Measurements from ENCODE around the gene CXCL13. TPM values are rescaled to one million over a fixed set of nuclear protein-coding genes. Genes with fewer than 3 reads are reported as not detected.

Gene CXCL13
- total and polyA plus RNA-seq, 2 experiments from 2014 or later = not detected

DNA sequence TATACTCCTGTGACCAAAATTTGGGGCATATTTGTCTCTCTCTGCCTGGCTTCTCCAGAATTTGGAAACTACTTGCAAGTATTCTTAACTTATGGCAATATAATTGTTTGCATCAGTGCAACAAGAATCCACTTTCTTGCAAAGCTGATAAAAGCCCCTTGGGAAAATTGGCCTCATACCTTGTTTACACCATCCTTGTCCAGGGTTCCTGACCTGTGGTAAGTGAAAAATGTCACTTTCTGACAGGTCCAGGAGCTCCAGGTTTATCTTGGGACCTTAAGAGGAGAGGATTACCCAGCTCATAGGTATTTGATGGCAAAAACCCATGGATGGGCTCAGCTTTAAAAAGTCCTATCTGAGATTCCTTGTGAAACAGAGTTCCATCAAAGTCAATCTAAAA is 29.3 kb upstream of the CXCL13 start:
- H3K27me3 ChIP-seq = no peaks in the 10 kb centered on the region
- no peaks in the 10 kb centered on the region for H3K9me3 ChIP-seq (ENCODE audit: low read depth)
- no peak overlapping the region for H3K4me3 ChIP-seq
- TF ChIP-seq, protein P1, sequence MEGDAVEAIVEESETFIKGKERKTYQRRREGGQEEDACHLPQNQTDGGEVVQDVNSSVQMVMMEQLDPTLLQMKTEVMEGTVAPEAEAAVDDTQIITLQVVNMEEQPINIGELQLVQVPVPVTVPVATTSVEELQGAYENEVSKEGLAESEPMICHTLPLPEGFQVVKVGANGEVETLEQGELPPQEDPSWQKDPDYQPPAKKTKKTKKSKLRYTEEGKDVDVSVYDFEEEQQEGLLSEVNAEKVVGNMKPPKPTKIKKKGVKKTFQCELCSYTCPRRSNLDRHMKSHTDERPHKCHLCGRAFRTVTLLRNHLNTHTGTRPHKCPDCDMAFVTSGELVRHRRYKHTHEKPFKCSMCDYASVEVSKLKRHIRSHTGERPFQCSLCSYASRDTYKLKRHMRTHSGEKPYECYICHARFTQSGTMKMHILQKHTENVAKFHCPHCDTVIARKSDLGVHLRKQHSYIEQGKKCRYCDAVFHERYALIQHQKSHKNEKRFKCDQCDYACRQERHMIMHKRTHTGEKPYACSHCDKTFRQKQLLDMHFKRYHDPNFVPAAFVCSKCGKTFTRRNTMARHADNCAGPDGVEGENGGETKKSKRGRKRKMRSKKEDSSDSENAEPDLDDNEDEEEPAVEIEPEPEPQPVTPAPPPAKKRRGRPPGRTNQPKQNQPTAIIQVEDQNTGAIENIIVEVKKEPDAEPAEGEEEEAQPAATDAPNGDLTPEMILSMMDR (IDR thresholded peaks at IDR 0.05; ENCODE audit: low read depth, low read length) = no peak
- H3K27ac ChIP-seq = no peak overlapping the region
- no peaks in the 10 kb centered on the region for H3K4me1 ChIP-seq (ENCODE audit: low read depth)
- DNase-seq (ENCODE audit: low read depth in 1 of 2, low spot score in 1 of 2) = no peak
- no peaks in the 10 kb centered on the region for H3K36me3 ChIP-seq

DNA sequence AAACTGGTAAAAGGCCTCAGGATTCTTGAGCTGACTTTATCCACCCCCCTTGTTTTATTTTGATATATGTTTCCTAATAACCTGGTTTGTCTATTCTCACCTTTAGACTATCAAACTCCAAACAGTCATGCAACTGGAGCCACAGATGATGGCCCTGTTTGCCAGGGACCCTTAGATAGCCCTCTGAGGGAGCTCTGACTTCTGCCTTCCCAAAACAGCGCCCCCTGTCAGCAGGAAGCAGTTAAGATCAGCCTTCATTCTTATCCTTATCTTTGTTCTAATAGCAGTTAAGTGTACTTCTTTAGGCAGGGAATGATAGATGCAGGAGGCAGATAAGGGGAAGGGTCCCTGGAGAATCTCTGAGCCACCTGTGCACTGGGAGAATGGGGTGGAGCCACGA is 27.5 kb upstream of the CXCL13 start:
- H3K4me3 ChIP-seq = no peak overlapping the region
- H3K27ac ChIP-seq = no peak overlapping the region
- no peaks in the 10 kb centered on the region for H3K36me3 ChIP-seq
- DNase-seq (ENCODE audit: low read depth in 1 of 2, low spot score in 1 of 2) = no peak
- no peaks in the 10 kb centered on the region for H3K27me3 ChIP-seq
- TF ChIP-seq, protein P1 (IDR thresholded peaks at IDR 0.05; ENCODE audit: low read depth, low read length) = peak; percentile 22
- no peaks in the 10 kb centered on the region for H3K9me3 ChIP-seq (ENCODE audit: low read depth)
- no peaks in the 10 kb centered on the region for H3K4me1 ChIP-seq (ENCODE audit: low read depth)

DNA sequence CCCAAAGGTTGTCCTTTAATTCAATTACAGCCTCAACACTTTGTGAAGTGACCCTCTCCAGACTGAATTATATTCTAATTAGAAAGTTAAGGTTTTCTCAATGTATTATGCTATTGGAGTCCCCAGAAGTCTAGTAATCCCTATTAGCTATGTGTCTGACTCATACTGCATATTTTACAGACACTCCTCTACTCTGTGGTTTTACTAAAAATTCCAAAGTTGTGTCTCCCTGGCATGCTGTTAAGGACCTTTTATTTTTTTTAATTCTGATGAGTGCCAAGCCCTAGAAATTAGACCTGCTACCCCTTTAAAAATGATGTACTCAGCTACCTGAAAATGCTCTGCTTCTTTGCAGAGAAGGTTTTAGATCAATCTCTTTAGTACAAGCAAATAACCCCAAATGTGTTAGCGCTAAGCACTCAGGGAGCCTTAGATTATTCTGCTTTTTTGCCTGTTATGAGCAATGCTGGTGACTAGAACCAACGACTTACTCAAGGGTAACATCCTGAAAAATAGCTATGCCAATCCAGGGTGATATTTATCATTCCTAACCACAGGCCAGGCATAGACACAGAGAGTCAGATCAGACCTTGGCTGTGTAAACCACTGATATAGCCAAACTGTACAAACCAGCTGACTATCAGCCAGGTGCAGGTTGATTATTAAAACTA is 26.1 kb upstream of the CXCL13 start:
- TF ChIP-seq, protein P1 (IDR thresholded peaks at IDR 0.05; ENCODE audit: low read depth, low read length) = no peak
- no peaks in the 10 kb centered on the region for H3K9me3 ChIP-seq (ENCODE audit: low read depth)
- H3K4me3 ChIP-seq = no peak overlapping the region
- peak in 1 of 2 donors; percentile 88 for DNase-seq (ENCODE audit: low read depth in 1 of 2, low spot score in 1 of 2)
- H3K27ac ChIP-seq = no peak overlapping the region
- no peaks in the 10 kb centered on the region for H3K4me1 ChIP-seq (ENCODE audit: low read depth)
- H3K27me3 ChIP-seq = no peaks in the 10 kb centered on the region
- H3K36me3 ChIP-seq = no peaks in the 10 kb centered on the region

DNA sequence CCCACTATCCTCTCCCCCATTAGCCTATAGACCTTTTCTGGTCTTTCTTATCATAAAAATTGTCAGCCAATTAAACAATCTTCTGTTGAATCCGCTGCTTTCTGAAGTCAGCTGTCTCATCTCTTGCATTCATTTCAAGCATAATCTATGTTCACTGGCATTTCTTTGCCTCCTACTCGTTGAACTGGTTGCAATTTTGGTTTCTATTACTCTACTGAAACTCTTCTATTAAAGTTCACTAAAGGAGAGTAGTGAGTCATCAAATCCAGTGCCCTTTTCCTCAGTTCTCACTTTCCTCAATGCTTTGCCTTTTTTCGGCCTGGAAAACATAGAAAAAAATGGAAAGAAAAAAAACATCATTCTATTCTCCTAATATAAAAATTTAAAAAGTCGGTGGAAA is 23.9 kb upstream of the CXCL13 start:
- no peaks in the 10 kb centered on the region for H3K4me1 ChIP-seq (ENCODE audit: low read depth)
- no peaks in the 10 kb centered on the region for H3K9me3 ChIP-seq (ENCODE audit: low read depth)
- H3K27me3 ChIP-seq = no peaks in the 10 kb centered on the region
- peak in 1 of 2 donors; percentile 61 for DNase-seq (ENCODE audit: low read depth in 1 of 2, low spot score in 1 of 2)
- H3K4me3 ChIP-seq = no peak overlapping the region
- TF ChIP-seq, protein P1 (IDR thresholded peaks at IDR 0.05; ENCODE audit: low read depth, low read length) = no peak
- H3K27ac ChIP-seq = no peak overlapping the region
- H3K36me3 ChIP-seq = no peaks in the 10 kb centered on the region

DNA sequence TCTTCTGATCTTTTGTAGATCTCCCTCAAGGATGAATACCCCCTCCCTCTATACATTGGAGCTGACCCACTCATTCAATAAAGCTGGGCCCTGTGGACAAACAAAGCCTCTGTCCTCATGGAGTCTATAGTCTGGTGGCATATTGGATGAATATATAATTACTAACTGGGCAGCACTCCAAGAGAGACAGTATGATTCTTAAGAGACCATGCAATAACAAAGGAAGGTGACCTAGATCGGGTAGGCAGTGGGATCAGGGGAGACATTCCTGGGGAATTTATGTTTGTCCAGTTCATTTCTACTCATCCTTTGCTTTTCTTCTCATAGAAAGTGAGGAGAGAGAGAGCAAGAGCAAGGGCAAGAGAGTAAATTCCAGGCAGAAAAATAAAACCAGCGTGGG is 23.5 kb upstream of the CXCL13 start:
- TF ChIP-seq, protein P1 (IDR thresholded peaks at IDR 0.05; ENCODE audit: low read depth, low read length) = no peak
- H3K9me3 ChIP-seq (ENCODE audit: low read depth) = no peaks in the 10 kb centered on the region
- H3K27me3 ChIP-seq = no peaks in the 10 kb centered on the region
- H3K27ac ChIP-seq = no peak overlapping the region
- no peak for DNase-seq (ENCODE audit: low read depth in 1 of 2, low spot score in 1 of 2)
- H3K36me3 ChIP-seq = no peaks in the 10 kb centered on the region
- no peaks in the 10 kb centered on the region for H3K4me1 ChIP-seq (ENCODE audit: low read depth)
- H3K4me3 ChIP-seq = no peak overlapping the region
